GM21423 (cell line): ENCODE results near the gene WDR18.

ENCODE experiments used
- ATAC-seq: cut with Tn5 transposase; IDR thresholded peaks from one replicate; pipeline ENCODE4 v1.9.1; 2021; ENCODE audit warnings: mild to moderate bottlenecking, moderate library complexity; ENCODE audit not compliant: unreplicated experiment

Gene WDR18

DNA sequence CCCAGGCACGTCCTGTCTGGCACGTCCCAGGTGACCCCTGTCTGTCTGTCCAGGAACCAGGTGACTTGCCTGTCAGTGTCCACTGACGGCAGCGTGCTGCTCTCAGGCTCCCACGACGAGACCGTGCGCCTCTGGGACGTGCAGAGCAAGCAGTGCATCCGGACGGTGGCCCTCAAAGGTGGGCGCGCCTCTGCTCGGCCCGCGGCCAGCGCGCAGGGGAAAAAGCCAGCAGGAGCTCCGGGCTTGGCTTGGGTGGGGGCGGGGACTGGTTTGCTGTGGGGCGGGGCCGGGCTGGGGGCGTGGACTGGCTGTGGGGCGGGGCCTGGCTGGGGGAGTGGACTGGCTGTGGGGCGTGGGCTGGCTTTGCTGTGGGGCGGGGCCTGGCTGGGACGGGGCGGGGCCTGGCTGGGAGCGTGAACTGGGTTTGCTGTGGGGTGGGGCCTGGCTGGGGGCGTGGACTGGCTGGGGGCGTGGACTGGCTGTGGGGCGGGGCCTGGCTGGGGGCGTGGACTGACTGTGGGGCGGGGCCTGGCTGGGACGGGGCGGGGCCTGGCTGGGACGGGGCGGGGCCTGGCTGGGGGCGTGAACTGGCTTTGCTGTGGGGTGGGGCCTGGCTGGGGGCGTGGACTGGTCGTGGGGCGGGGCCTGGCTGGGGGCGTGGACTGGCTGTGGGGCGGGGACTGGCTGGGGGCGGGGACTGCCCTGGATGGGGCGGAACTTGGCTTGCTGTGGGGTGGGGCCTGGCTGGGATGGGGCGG lies 7.2 kb downstream of the WDR18 start:
- no peak for ATAC-seq

DNA sequence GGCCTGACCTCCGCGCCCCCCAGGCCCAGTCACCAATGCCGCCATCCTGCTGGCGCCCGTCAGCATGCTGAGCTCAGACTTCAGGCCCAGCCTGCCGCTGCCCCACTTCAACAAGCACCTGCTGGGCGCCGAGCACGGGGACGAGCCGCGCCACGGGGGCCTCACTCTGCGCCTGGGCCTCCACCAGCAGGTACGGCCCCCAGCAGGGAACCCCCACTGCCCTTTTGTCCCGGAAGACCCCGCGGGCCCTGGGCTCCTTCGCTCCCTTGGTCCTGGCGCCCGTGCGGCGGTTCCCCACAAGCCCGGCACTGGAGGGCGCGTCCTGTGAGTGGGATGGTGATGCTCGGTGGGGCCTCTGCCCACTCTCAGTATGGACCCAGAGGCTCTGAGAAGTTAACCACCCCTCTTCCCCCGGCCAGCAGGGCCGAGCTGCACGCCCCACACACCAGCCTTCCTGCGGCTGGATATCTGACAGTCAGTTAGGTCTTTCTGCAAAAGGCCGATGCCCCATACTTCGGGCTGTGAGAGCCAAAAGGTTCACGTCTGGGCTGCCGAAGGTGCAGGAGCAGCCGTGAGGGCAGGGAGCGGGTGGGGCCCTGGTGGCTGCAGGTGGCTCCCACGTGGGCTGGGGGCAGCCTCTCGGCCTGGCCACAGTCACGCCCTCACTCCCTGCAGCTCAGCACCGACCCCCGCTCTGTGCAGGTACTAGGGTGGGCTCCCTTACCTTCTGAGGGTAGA lies 8.0 kb downstream of the WDR18 start:
- no peak for ATAC-seq

DNA sequence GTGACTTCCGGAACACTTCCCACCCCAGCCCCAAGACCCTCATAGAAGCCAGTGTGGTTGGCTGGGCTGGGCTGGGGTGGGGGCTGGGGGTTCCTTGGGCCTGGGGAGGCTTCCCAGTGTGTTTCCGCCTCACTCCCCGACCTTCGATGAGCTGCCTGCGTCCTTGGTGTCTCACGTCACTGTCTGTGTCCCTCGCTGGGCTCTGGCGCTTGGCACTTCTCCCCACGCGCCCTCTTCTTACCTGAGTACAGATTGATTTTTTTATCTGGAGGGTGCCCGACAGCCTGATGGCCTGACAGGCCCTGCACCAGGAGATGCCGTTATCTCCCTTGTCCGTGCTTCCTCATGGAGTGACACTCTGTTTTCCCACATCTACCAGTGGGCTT lies 8.5 kb downstream of the WDR18 start:
- ATAC-seq, result no peak

DNA sequence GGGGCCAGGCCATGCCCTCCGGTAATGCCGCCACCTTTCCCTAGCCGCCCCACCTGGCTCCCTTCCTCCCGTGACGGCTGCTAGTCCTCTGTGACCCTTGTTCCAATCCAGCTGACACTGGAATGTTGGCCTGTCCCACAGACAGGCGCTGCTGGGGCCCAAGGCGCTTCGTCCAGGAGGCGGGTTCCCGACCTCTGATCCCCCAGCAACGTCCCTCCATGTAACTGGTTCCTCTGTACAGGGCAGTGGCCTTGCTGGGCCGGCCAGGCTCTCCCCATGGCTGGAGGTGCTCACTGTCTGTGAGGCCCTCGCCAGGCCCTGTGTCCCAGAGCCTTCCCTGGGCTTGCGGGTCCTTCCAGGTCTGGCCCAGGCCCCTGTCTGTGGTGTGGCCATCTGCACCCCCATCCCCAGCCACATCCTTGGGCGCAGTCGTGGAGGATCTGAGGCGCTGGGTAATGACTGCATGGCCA lies 9.3 kb downstream of the WDR18 start:
- ATAC-seq, result no peak

DNA sequence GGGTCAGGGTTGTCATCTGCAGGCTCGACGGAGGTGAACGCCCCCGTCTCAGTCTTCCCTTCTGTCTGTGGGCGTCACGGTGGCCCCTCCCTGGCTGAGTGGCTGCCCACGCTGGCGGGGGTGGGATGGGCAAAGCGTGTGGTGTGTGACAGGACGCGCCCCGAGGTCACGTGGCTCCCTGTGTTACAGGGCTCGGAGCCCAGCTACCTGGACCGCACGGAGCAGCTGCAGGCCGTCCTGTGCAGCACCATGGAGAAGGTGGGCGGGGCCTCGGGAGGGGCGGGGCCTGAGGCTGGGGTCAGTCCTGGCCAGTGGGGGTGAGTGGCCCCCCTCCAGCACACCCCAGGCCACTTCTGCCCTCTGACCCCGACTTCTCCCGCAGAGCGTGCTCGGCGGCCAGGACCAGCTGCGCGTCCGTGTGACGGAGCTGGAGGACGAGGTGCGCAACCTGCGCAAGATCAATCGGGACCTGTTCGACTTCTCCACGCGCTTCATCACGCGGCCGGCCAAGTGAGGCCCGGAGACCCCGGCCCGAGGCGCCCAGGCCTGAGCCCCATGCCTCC lies 9.8 kb downstream of the WDR18 start:
- no peak for ATAC-seq

DNA sequence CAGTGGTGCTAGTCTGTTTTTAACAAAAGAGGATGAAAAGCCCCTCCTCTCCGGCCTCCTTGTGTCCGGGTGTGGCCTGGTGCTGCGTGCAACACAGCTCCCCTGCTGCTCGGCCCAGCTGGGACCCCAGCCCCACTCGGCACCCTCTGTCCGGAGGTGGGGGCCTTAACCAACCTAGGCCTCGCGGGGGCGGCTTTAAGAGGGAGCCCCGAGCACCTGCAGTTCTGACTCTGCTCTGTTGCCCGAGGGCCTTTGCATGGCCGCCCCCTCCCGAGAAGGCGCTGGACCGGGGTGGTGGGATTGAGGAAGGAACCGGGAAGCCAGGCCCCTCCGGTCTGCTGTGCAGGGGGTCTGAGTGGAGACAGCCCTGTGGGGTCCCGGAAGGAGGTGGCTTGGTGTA lies 10.4 kb downstream of the WDR18 start:
- no peak for ATAC-seq

DNA sequence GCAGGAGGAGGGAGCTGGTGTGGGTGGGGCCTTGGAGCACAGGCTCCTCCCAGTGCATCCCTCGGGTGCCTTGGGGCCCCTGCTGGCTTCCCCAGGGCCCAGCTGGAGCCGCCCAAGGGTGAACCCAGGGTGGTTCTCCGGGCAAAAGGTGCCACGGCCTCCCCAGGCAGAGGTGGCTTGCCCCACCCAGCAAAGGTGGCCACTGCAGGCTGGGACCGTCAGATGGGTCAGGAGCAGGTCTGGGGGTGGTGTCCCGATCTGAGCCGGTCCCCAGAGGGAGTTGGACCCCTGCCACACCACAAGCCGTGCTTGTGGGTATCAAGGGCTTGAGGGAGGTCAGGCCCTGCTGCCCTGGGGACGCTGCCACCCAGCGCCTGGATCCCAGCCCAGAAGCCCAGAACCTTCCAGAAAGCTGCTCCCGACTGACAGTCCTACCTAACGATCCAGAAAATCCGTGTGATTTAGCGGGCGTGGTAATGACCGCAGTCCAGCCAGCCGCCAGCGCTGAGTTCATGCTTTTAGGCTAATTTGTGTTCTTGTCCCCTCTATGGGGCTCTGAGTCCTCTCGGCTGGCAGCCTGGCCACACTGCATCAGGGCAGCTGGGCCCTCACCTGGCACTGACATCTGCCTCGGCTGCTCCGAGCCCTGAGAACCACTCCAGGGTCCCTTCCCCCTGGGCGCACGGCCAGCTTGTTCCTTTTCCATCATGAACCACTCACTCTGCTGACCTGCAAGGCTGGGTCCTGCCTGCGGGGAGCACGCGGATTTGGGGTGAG lies 11.1 kb downstream of the WDR18 start:
- ATAC-seq, result no peak

DNA sequence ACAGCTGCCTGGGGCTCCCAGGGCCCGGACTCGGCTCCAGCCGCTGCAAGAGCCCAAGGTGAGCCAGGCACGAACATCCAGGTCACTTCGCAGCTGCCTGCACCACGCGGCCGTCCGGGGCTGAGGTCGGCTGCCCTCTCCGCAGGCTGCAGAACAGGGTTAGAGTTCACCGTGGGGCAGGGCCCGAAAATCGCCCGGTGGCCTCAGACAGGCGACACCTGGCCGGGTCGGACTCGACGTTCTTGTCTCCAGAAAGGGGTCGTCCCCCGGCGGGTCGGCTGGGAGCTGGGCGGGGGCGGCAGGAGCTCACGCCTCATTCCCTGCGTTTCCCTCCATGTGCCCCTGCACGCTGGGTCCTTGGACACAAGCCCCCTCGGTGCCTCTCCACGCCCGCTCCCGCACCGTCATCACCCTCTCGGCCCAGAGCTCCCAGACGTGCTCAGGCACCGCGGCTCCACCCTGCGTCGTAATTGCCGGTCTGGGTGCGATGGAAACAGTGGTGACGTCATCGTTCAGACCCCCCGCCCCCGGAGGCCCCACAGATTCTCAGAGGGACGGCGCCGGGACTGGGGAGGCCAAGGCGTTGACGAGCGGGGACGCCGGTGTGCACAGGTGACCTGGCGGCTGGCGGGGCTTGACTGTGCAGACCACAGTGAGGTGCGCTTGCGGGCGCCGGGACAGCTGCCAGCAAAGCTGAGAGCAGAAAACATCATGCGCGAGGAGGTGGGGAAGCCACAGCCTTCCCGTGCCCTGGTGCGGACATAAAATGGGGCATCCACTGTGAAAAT lies 12.1 kb downstream of the WDR18 start:
- no peak for ATAC-seq

DNA sequence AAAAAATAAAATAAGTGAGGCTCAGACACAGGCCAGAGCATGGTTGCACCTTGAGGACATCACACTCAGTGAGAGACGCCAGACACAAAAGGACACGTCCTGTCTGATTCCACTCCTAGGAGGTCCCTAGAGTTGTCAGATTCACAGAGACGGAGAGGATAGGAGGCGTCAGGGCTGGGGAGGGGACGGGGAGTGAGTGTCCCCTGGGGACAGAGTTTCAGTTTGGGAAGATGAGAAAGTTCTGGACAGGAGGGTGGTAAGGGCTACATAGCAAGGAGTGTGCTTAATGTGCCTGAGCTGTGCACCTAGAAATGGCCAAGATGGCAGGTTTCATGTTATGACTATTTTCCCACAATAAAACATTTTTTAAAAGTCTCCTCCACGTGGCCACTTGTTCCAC lies 13.9 kb downstream of the WDR18 start:
- no peak for ATAC-seq

DNA sequence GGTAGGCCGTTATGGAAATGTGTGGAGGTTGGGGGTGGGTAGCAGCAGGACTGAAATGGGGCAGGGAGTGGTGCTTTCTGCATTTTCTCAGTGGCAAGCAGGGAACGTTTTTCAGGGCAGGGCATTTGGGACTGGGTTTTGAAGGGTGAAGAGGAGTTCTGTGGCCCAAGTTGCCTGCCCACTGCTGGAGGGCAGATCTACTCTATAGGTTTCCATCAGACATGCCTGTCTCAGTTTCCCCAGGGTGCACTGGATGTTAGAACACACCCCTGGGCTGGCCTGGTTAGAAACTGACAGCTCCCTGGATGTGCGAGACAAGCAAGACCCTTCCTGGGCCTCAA lies 15.2 kb downstream of the WDR18 start:
- ATAC-seq, result no peak

DNA sequence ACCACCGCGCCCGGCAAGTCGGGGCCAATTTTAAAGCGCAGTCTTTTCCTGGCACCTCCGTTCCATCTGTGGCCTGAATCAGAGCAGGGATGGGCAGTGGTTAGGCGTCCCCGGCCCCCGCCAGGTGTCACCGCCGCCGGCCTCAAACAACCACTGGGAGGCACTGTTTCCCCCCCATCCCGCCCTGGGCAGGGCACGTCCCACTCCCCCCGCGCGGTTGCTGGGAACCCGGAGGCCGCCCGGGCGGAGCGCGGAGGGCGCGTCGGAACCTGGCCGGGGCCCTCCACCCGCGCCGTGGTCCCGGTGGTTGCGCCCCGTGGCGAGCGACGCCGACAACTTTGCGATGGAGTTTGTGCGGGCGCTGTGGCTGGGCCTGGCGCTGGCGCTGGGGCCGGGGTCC lies 15.9 kb downstream of the WDR18 start, which contains the start of gene GRIN3B:
TSS of gene GRIN3B (plus strand) at position 325 of the 400 bp plus-strand sequence. CDS start at position 344, 19 bp downstream.
- no peak for ATAC-seq

DNA sequence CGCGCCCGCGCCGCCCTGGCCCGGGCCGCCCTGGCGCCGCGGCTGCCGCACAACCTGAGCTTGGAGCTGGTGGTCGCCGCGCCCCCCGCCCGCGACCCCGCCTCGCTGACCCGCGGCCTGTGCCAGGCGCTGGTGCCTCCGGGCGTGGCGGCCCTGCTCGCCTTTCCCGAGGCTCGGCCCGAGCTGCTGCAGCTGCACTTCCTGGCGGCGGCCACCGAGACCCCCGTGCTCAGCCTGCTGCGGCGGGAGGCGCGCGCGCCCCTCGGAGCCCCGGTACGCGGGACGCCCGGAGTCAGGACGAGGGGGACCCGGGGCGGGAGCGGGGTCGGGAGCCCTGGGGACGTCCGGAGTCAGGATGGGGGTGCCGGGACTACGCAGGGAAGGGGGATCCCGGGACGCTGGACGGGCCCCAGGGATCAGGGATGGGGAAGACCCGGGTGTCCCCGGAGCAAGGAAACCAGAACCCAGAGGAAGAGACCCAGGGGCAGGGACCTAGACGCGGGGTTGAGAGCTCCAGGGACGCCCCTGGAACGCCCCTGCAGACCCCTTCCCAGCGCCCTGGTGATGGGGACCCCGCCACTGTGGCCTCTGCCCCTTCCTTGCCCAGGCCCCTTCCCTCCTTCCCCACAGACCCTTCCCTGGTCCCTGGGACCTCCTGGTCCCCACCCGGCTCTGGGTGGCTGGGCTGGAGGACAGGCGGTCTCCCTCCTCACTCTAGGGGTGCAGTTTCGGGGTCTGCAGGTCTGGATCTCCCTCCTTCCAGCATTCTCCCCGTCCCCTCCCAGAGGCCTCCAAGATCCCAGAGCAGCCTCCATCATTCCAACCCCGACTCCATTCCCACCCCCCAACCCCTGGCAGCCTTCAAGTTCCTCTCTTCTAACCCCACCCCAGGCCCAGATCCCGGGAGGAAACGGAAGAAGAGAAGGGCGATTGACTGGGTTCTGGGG lies 16.7 kb downstream of the WDR18 start:
- ATAC-seq, result no peak

DNA sequence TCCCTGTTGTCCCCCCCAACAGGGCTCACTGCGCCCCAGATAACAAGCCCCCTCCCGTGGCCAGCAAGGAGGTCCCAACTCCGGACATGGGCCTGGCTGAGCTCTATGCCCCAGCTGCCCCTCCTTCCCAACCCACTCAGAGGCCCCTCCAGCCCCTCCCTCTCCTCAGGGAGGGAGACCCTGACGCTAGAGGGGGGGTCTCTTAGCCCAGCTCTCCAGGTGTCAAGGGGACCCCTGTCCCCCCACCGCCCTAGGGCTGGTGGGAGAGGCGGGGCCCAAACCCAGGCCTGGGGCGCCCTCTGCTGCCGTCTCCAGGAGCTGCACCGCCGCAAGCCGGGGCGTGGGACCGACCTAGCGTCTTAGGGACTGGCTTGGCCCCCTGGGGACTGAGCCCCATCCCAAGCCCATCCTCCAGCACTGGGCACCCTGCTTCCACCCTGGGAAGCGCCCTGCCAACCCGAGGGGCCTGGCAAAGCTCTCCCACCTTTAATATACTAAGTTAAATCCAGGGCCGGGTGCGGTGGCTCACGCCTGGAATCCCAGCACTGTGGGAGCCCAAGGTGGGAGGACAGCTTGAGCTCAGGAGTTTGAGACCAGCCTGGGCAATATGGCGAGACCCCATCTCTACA lies 17.5 kb downstream of the WDR18 start:
- ATAC-seq, result no peak

DNA sequence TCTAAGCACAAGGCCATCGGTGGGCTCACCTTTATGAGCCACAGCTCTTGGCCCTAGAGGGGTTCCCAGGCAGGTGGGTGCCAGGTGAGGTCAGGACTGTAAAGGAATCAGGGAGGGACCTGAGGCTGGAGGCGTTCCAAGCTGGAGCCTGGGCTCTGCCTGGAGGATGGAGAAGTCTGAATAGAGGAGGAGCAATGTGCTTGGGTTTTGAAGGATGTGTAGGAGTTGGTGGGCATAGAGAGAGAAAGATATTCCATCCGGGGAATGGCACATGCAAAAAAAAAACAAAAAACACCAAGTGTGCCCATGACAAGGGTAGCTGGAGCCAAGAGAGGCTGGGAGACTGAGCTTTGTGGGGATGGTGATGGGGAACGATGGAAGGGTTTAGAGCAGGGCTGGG lies 18.5 kb downstream of the WDR18 start:
- ATAC-seq, result no peak

DNA sequence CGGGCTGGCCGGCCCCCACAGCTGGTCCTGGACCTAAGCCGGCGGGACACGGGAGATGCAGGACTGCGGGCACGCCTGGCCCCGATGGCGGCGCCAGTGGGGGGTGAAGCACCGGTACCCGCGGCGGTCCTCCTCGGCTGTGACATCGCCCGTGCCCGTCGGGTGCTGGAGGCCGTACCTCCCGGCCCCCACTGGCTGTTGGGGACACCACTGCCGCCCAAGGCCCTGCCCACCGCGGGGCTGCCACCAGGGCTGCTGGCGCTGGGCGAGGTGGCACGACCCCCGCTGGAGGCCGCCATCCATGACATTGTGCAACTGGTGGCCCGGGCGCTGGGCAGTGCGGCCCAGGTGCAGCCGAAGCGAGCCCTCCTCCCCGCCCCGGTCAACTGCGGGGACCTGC lies 19.1 kb downstream of the WDR18 start:
- ATAC-seq, result no peak

DNA sequence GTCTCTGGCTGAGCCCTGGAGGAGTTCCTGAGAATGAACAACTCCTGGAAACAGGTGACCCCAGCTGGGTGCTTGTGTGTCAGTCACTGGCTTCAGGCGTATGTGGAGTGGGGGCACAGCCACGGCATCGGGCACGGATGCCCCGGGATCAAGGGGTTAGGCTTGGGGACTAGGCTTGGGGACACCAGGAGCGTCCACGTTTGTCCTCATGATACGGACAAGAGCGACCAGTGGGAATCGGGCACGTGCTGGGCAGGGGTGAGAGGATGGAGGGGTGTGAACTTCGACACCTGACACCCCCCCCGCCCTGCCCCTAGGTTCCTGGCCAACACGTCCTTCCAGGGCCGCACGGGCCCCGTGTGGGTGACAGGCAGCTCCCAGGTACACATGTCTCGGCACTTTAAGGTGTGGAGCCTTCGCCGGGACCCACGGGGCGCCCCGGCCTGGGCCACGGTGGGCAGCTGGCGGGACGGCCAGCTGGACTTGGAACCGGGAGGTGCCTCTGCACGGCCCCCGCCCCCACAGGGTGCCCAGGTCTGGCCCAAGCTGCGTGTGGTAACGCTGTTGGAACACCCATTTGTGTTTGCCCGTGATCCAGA lies 20.2 kb downstream of the WDR18 start:
- ATAC-seq, result no peak

DNA sequence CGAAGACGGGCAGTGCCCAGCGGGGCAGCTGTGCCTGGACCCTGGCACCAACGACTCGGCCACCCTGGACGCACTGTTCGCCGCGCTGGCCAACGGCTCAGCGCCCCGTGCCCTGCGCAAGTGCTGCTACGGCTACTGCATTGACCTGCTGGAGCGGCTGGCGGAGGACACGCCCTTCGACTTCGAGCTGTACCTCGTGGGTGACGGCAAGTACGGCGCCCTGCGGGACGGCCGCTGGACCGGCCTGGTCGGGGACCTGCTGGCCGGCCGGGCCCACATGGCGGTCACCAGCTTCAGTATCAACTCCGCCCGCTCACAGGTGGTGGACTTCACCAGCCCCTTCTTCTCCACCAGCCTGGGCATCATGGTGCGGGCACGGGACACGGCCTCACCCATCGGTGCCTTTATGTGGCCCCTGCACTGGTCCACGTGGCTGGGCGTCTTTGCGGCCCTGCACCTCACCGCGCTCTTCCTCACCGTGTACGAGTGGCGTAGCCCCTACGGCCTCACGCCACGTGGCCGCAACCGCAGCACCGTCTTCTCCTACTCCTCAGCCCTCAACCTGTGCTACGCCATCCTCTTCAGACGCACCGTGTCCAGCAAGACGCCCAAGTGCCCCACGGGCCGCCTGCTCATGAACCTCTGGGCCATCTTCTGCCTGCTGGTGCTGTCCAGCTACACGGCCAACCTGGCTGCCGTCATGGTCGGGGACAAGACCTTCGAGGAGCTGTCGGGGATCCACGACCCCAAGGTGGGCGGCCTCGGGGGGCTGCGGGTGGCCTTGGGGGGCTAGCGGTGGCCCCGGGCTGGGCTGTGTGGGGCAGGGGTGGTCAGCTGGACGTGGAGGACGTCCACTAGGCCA lies 20.9 kb downstream of the WDR18 start:
- ATAC-seq, result no peak
